SK-N-SH treated with all-trans-retinoic acid at 6 μM for 48 hours (cell line): ENCODE results near the gene SLC39A1.

Experiments
- ARNTL ChIP-seq: fragments of 450-650 bp; formaldehyde crosslinking; IDR thresholded peaks from 2 replicates; pipeline ENCODE4 v1.5.0; 2020; ENCODE audit warnings: low read depth, mild to moderate bottlenecking, moderate library complexity, borderline replicate concordance
- CSRNP3 ChIP-seq: fragments of 250-450 bp; sonication (Bioruptor Pico); IDR thresholded peaks from 2 replicates; pipeline ENCODE4 v1.5.1; 2021; ENCODE audit warnings: mild to moderate bottlenecking, moderate library complexity
- ESRRG ChIP-seq: fragments of 250-450 bp; sonication (Bioruptor Pico); IDR thresholded peaks from 2 replicates; pipeline ENCODE4 v1.6.1; 2021; ENCODE audit warnings: mild to moderate bottlenecking
- GLIS3 ChIP-seq: fragments of 250-450 bp; sonication (Bioruptor Pico); IDR thresholded peaks from 2 replicates; pipeline ENCODE4 v1.5.0; 2020; ENCODE audit warnings: mild to moderate bottlenecking, moderate library complexity
- RARB ChIP-seq: fragments of 250-450 bp; sonication (Bioruptor Pico); IDR thresholded peaks from 2 replicates; pipeline ENCODE4 v1.8.0; 2021; ENCODE audit warnings: mild to moderate bottlenecking, moderate library complexity
- SNAI2 ChIP-seq: fragments of 250-450 bp; sonication (Bioruptor Pico); IDR thresholded peaks from 2 replicates; pipeline ENCODE4 v1.5.0; 2020; ENCODE audit warnings: mild to moderate bottlenecking, moderate library complexity
- TCF4 ChIP-seq: fragments of 250-450 bp; sonication (Bioruptor Pico); IDR thresholded peaks from 2 replicates; pipeline ENCODE4 v1.8.0; 2021; ENCODE audit warnings: mild to moderate bottlenecking, moderate library complexity, borderline replicate concordance
- ZC3H10 ChIP-seq: fragments of 250-450 bp; sonication (Bioruptor Pico); IDR thresholded peaks from 2 replicates; pipeline ENCODE4 v1.5.1; 2021; ENCODE audit warnings: mild to moderate bottlenecking, moderate library complexity
- ZFP3 ChIP-seq: fragments of 250-450 bp; sonication (Bioruptor Pico); IDR thresholded peaks from 2 replicates; pipeline ENCODE4 v1.5.0; 2020; ENCODE audit warnings: mild to moderate bottlenecking, moderate library complexity
- ZFP30 ChIP-seq: fragments of 450-650 bp; formaldehyde crosslinking; IDR thresholded peaks from 2 replicates; pipeline ENCODE4 v1.5.0; 2022; ENCODE audit warnings: mild to moderate bottlenecking, moderate library complexity
- ZNF565 ChIP-seq: fragments of 450-650 bp; formaldehyde crosslinking; conservative IDR thresholded peaks from 2 replicates; pipeline ENCODE4 v1.5.0; 2020; ENCODE audit warnings: low read depth, mild to moderate bottlenecking, moderate library complexity
- ZNF8 ChIP-seq: fragments of 450-650 bp; formaldehyde crosslinking; IDR thresholded peaks from 2 replicates; pipeline ENCODE4 v1.5.0; 2020; ENCODE audit warnings: mild to moderate bottlenecking, moderate library complexity
- TF ChIP-seq, protein P1 (sequence below): fragments of 250-450 bp; sonication (Bioruptor Pico); IDR thresholded peaks from 2 replicates; pipeline ENCODE4 v1.5.0; 2020; ENCODE audit warnings: mild to moderate bottlenecking, moderate library complexity
- TF ChIP-seq, protein P2 (sequence below): fragments of 250-450 bp; sonication (Bioruptor Pico); IDR thresholded peaks from 2 replicates; pipeline ENCODE4 v1.5.1; 2020; ENCODE audit warnings: low read depth, mild to moderate bottlenecking, moderate library complexity

- TF ChIP-seq RARB (CRISPR knock-in tag) (no peak), ZFP30 (CRISPR knock-in tag) (no peak), ZFP3 (CRISPR knock-in tag) (no peak), ARNTL (CRISPR knock-in tag) (no peak), CSRNP3 (CRISPR knock-in tag) (no peak), SNAI2 (CRISPR knock-in tag) (no peak), ZC3H10 (CRISPR knock-in tag) (no peak), TCF4 (CRISPR knock-in tag) (no peak), ZNF565 (CRISPR knock-in tag) (no peak), GLIS3 (CRISPR knock-in tag) (no peak), ZNF8 (CRISPR knock-in tag) (no peak), ESRRG (no peak)
- TF ChIP-seq, protein P1, sequence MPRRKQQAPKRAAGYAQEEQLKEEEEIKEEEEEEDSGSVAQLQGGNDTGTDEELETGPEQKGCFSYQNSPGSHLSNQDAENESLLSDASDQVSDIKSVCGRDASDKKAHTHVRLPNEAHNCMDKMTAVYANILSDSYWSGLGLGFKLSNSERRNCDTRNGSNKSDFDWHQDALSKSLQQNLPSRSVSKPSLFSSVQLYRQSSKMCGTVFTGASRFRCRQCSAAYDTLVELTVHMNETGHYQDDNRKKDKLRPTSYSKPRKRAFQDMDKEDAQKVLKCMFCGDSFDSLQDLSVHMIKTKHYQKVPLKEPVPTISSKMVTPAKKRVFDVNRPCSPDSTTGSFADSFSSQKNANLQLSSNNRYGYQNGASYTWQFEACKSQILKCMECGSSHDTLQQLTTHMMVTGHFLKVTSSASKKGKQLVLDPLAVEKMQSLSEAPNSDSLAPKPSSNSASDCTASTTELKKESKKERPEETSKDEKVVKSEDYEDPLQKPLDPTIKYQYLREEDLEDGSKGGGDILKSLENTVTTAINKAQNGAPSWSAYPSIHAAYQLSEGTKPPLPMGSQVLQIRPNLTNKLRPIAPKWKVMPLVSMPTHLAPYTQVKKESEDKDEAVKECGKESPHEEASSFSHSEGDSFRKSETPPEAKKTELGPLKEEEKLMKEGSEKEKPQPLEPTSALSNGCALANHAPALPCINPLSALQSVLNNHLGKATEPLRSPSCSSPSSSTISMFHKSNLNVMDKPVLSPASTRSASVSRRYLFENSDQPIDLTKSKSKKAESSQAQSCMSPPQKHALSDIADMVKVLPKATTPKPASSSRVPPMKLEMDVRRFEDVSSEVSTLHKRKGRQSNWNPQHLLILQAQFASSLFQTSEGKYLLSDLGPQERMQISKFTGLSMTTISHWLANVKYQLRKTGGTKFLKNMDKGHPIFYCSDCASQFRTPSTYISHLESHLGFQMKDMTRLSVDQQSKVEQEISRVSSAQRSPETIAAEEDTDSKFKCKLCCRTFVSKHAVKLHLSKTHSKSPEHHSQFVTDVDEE (CRISPR knock-in tag) = no peak
- TF ChIP-seq, protein P2, sequence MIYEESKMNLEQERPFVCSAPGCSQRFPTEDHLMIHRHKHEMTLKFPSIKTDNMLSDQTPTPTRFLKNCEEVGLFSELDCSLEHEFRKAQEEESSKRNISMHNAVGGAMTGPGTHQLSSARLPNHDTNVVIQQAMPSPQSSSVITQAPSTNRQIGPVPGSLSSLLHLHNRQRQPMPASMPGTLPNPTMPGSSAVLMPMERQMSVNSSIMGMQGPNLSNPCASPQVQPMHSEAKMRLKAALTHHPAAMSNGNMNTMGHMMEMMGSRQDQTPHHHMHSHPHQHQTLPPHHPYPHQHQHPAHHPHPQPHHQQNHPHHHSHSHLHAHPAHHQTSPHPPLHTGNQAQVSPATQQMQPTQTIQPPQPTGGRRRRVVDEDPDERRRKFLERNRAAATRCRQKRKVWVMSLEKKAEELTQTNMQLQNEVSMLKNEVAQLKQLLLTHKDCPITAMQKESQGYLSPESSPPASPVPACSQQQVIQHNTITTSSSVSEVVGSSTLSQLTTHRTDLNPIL (CRISPR knock-in tag) = no peak
Measured at GRCh38 chr1:153953859-153954365, 9.4 kb downstream of the SLC39A1 start.
